ENCODE data around the gene TMEM156.
"Not testable (repeated sequence)": the region's sequence is repeated elsewhere in the genome, so short reads cannot be mapped to it uniquely, and the experiment has no call there.

TMEM156 gene

DNA sequence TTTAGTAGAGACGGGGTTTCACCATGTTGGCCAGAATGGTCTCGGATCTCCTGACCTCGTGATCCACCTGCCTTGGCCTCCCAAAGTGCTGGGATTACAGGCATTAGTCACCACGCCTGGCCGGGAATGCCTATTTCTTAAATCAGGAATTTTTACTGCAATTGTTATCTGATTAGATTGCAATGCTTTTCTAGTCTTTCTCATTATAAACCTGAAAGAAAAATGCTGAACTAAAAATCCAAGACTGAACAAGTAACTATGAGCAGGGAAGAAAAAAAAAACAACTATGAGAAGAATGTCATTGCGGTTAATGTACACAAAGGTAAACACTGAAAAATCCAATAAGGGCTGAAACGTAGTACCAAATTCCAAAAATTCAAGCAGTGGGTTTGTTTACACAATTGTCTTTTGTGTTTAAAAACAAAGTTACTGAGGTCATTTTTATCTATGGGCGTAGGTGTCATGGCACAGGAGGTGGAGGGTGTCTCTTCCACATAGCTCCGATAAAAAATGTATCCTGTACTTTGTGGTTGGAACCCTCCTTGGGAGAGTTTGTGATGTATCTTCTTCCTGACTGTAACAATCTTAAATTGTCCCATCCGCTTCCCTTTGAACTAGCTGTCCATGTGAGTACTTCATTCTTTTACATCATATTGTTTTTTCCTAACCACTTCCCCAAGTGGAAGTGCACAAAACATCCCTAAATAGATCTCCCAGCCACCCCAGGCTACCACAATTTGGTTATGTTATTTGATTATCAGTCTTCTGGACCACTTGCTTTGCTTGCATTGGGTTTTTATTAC lies 11.1 kb upstream of the TMEM156 start:
- Histone ChIP-seq H3K9me3 (ENCODE audit: control insufficient read depth in 1 of 2, low read length in 2 of 2) (no peaks in the 10 kb centered on the region), H3K4me3 (ENCODE audit: low read depth in 1 of 2, low read length in 2 of 2) (peak overlapping the region in 1 of 2 donors; percentile 75), H3K4me1 (ENCODE audit: control insufficient read depth in 1 of 2, insufficient read depth in 2 of 2, low read length in 2 of 2) (peaks cover 13 to 30% of the 10 kb centered on the region in 2 donors), H3K27me3 (ENCODE audit: low read depth, low read length) (no peaks in the 10 kb centered on the region), H3K36me3 (ENCODE audit: control insufficient read depth in 1 of 2, insufficient read depth in 2 of 2, low read length in 2 of 2) (no peaks in the 10 kb centered on the region), H3K27ac (ENCODE audit: low read length) (peak overlapping the region; percentile 74)

DNA sequence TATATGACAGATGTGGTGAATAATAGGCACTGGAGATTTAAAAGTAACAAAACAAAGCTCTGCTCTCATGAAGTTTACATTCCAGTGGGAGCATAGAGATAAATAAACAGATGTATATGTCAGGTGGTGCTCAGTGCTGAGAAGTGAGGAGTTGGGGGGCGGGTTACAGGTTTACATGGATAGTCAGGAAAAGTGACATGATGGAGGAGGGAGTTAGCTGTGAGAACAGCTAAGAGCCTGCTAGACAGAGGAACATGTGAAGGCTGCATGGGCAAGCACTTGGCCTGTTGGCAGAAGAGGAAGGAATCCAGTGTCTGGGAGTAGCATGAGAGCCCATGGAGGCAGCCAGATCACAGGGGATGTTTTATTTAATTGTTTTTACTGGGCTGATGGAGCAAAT lies 10.2 kb upstream of the TMEM156 start:
- Histone ChIP-seq H3K4me3 (ENCODE audit: low read depth in 1 of 2, low read length in 2 of 2) (no peak overlapping the region), H3K9me3 (ENCODE audit: control insufficient read depth in 1 of 2, low read length in 2 of 2) (no peaks in the 10 kb centered on the region), H3K36me3 (ENCODE audit: control insufficient read depth in 1 of 2, insufficient read depth in 2 of 2, low read length in 2 of 2) (no peaks in the 10 kb centered on the region), H3K4me1 (ENCODE audit: control insufficient read depth in 1 of 2, insufficient read depth in 2 of 2, low read length in 2 of 2) (peaks cover 8 to 28% of the 10 kb centered on the region in 2 donors), H3K27me3 (ENCODE audit: low read depth, low read length) (no peaks in the 10 kb centered on the region), H3K27ac (ENCODE audit: low read length) (no peak overlapping the region)

GRCh38 chr4:39039108-39039507 lies 6.9 kb upstream of the TMEM156 start:
- H3K36me3 ChIP-seq (ENCODE audit: control insufficient read depth in 1 of 2, insufficient read depth in 2 of 2, low read length in 2 of 2), result no peaks in the 10 kb centered on the region
- peaks cover 6 to 16% of the 10 kb centered on the region in 2 donors for H3K4me1 ChIP-seq (ENCODE audit: control insufficient read depth in 1 of 2, insufficient read depth in 2 of 2, low read length in 2 of 2)
- H3K4me3 ChIP-seq (ENCODE audit: low read depth in 1 of 2, low read length in 2 of 2), result no peak overlapping the region
- H3K27ac ChIP-seq (ENCODE audit: low read length), result no peak overlapping the region
- no peaks in the 10 kb centered on the region for H3K9me3 ChIP-seq (ENCODE audit: control insufficient read depth in 1 of 2, low read length in 2 of 2)
- no peaks in the 10 kb centered on the region for H3K27me3 ChIP-seq (ENCODE audit: low read depth, low read length)

GRCh38 chr4:39037941-39038340 lies 5.7 kb upstream of the TMEM156 start:
- H3K4me3 ChIP-seq (ENCODE audit: low read depth in 1 of 2, low read length in 2 of 2), result no peak overlapping the region
- H3K9me3 ChIP-seq (ENCODE audit: control insufficient read depth in 1 of 2, low read length in 2 of 2), result no peaks in the 10 kb centered on the region
- peaks cover 0 to 10% of the 10 kb centered on the region in 2 donors for H3K4me1 ChIP-seq (ENCODE audit: control insufficient read depth in 1 of 2, insufficient read depth in 2 of 2, low read length in 2 of 2)
- no peaks in the 10 kb centered on the region for H3K36me3 ChIP-seq (ENCODE audit: control insufficient read depth in 1 of 2, insufficient read depth in 2 of 2, low read length in 2 of 2)
- H3K27ac ChIP-seq (ENCODE audit: low read length), result peak overlapping the region; percentile 60
- no peaks in the 10 kb centered on the region for H3K27me3 ChIP-seq (ENCODE audit: low read depth, low read length)

DNA sequence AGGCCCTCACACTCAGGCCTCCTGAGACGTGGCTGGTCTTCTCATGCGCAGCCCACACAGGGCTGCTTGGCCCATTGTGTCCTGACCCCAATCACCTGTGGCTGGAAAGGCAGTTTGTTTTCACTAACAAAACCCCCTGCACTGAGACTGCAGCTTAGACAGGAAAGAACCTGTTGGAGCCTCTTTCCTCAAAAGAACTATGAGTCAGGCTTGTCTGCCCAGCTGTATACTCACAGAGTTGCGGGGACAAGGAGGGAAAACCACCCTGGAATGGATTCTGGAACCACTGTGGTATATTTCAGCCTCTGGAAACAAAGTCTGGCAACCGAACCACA lies 5.2 kb upstream of the TMEM156 start:
- H3K27ac ChIP-seq (ENCODE audit: low read length), result peak overlapping the region; percentile 60
- no peaks in the 10 kb centered on the region for H3K36me3 ChIP-seq (ENCODE audit: control insufficient read depth in 1 of 2, insufficient read depth in 2 of 2, low read length in 2 of 2)
- no peaks in the 10 kb centered on the region for H3K27me3 ChIP-seq (ENCODE audit: low read depth, low read length)
- no peak overlapping the region for H3K4me3 ChIP-seq (ENCODE audit: low read depth in 1 of 2, low read length in 2 of 2)
- H3K4me1 ChIP-seq (ENCODE audit: control insufficient read depth in 1 of 2, insufficient read depth in 2 of 2, low read length in 2 of 2), result peaks cover 0 to 10% of the 10 kb centered on the region in 2 donors
- H3K9me3 ChIP-seq (ENCODE audit: control insufficient read depth in 1 of 2, low read length in 2 of 2), result no peaks in the 10 kb centered on the region

- peaks cover 0 to 10% of the 10 kb centered on the region in 2 donors for H3K4me1 ChIP-seq (ENCODE audit: control insufficient read depth in 1 of 2, insufficient read depth in 2 of 2, low read length in 2 of 2)
These were observed 4.0 kb upstream of the TMEM156 start for GRCh38 chr4:39036172-39036571.

DNA sequence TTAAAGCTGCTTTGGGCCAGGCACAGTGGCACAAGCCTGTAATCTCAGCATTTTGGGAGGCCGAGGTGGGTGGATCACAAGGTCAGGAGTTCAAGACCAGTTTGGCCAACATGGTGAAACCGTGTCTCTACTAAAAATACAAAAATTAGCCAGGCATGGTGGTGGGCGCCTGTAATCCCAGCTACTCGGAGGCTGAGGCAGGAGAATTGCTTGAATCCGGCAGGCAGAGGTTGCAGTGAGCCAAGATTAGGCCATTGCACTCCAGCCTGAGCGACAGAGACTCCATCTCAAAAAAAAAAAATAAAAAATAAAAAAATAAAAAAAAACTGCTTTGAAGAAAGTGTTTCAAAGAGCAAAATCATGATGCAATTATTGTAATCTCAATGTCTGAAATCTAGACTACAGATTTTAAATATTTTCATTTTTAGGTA lies 604 bp downstream of the TMEM156 start:
- H3K27me3 ChIP-seq (ENCODE audit: low read depth, low read length), result not testable (repeated sequence)
- H3K27ac ChIP-seq (ENCODE audit: low read length), result peak overlapping the region; percentile 45

More at GRCh38 chr4:39036172-39036571, 4.0 kb upstream of the TMEM156 start:
- Histone ChIP-seq H3K36me3 (ENCODE audit: control insufficient read depth in 1 of 2, insufficient read depth in 2 of 2, low read length in 2 of 2) (no peaks in the 10 kb centered on the region), H3K9me3 (ENCODE audit: control insufficient read depth in 1 of 2, low read length in 2 of 2) (no peaks in the 10 kb centered on the region), H3K4me3 (ENCODE audit: low read depth in 1 of 2, low read length in 2 of 2) (no peak overlapping the region), H3K27ac (ENCODE audit: low read length) (no peak overlapping the region), H3K27me3 (ENCODE audit: low read depth, low read length) (no peaks in the 10 kb centered on the region)

GRCh38 chr4:39030725-39031124 lies 1.5 kb downstream of the TMEM156 start:
- H3K36me3 ChIP-seq (ENCODE audit: control insufficient read depth in 1 of 2, insufficient read depth in 2 of 2, low read length in 2 of 2), result no peaks in the 10 kb centered on the region
- H3K9me3 ChIP-seq (ENCODE audit: control insufficient read depth in 1 of 2, low read length in 2 of 2), result no peaks in the 10 kb centered on the region
- no peaks in the 10 kb centered on the region for H3K4me1 ChIP-seq (ENCODE audit: control insufficient read depth in 1 of 2, insufficient read depth in 2 of 2, low read length in 2 of 2)
- H3K27ac ChIP-seq (ENCODE audit: low read length), result no peak overlapping the region
- H3K4me3 ChIP-seq (ENCODE audit: low read depth in 1 of 2, low read length in 2 of 2), result no peak overlapping the region
- no peaks in the 10 kb centered on the region for H3K27me3 ChIP-seq (ENCODE audit: low read depth, low read length)

More for the DNA sequence above, 604 bp downstream of the TMEM156 start:
- H3K9me3 ChIP-seq (ENCODE audit: control insufficient read depth in 1 of 2, low read length in 2 of 2); H3K4me3 ChIP-seq (ENCODE audit: low read depth in 1 of 2, low read length in 2 of 2); H3K4me1 ChIP-seq (ENCODE audit: control insufficient read depth in 1 of 2, insufficient read depth in 2 of 2, low read length in 2 of 2); H3K36me3 ChIP-seq (ENCODE audit: control insufficient read depth in 1 of 2, insufficient read depth in 2 of 2, low read length in 2 of 2): not testable (repeated sequence)

GRCh38 chr4:39029752-39030694 lies 2.2 kb downstream of the TMEM156 start:
- Histone ChIP-seq H3K4me3 (ENCODE audit: low read depth in 1 of 2, low read length in 2 of 2) (no peak overlapping the region), H3K4me1 (ENCODE audit: control insufficient read depth in 1 of 2, insufficient read depth in 2 of 2, low read length in 2 of 2) (no peaks in the 10 kb centered on the region), H3K27ac (ENCODE audit: low read length) (no peak overlapping the region), H3K27me3 (ENCODE audit: low read depth, low read length) (no peaks in the 10 kb centered on the region), H3K36me3 (ENCODE audit: control insufficient read depth in 1 of 2, insufficient read depth in 2 of 2, low read length in 2 of 2) (no peaks in the 10 kb centered on the region), H3K9me3 (ENCODE audit: control insufficient read depth in 1 of 2, low read length in 2 of 2) (no peaks in the 10 kb centered on the region)

- Histone ChIP-seq H3K27ac (ENCODE audit: low read length) (no peak overlapping the region), H3K4me3 (ENCODE audit: low read depth in 1 of 2, low read length in 2 of 2) (no peak overlapping the region), H3K27me3 (ENCODE audit: low read depth, low read length) (no peaks in the 10 kb centered on the region), H3K9me3 (ENCODE audit: control insufficient read depth in 1 of 2, low read length in 2 of 2) (no peaks in the 10 kb centered on the region), H3K4me1 (ENCODE audit: control insufficient read depth in 1 of 2, insufficient read depth in 2 of 2, low read length in 2 of 2) (no peaks in the 10 kb centered on the region), H3K36me3 (ENCODE audit: control insufficient read depth in 1 of 2, insufficient read depth in 2 of 2, low read length in 2 of 2) (no peaks in the 10 kb centered on the region)
These were observed 6.1 kb downstream of the TMEM156 start for GRCh38 chr4:39026096-39026495.

DNA sequence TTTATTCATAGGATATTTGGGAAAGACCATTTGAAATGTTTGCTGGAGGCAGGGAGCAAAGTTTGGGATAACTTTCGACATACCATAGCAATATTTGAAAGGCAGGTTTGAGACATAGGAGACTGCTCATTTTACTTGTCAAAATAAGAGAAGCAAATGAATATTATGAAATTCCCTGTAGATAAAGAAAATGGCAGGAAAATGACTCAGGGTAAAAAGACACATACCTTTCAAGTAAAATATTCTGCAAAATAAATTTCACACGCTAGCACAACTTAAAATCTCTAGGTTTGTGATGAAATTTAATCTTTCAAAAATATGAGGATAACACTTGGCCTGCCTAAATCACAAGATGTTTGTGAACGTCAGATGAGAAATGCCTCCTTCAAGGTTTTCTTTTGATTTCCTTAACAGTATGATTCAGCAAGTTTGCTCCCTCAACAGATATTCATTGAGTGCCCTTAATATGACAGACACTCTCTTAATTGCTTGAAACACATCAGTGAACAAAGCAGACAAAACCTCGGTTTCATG lies 6.6 kb downstream of the TMEM156 start:
- Histone ChIP-seq H3K4me1 (ENCODE audit: control insufficient read depth in 1 of 2, insufficient read depth in 2 of 2, low read length in 2 of 2) (no peaks in the 10 kb centered on the region), H3K27me3 (ENCODE audit: low read depth, low read length) (no peaks in the 10 kb centered on the region), H3K27ac (ENCODE audit: low read length) (no peak overlapping the region)

More for the DNA sequence above, 6.6 kb downstream of the TMEM156 start:
- Histone ChIP-seq H3K4me3 (ENCODE audit: low read depth in 1 of 2, low read length in 2 of 2) (no peak overlapping the region), H3K36me3 (ENCODE audit: control insufficient read depth in 1 of 2, insufficient read depth in 2 of 2, low read length in 2 of 2) (no peaks in the 10 kb centered on the region), H3K9me3 (ENCODE audit: control insufficient read depth in 1 of 2, low read length in 2 of 2) (no peaks in the 10 kb centered on the region)
